ENCODE results near the gene SGCA.

Gene SGCA

DNA sequence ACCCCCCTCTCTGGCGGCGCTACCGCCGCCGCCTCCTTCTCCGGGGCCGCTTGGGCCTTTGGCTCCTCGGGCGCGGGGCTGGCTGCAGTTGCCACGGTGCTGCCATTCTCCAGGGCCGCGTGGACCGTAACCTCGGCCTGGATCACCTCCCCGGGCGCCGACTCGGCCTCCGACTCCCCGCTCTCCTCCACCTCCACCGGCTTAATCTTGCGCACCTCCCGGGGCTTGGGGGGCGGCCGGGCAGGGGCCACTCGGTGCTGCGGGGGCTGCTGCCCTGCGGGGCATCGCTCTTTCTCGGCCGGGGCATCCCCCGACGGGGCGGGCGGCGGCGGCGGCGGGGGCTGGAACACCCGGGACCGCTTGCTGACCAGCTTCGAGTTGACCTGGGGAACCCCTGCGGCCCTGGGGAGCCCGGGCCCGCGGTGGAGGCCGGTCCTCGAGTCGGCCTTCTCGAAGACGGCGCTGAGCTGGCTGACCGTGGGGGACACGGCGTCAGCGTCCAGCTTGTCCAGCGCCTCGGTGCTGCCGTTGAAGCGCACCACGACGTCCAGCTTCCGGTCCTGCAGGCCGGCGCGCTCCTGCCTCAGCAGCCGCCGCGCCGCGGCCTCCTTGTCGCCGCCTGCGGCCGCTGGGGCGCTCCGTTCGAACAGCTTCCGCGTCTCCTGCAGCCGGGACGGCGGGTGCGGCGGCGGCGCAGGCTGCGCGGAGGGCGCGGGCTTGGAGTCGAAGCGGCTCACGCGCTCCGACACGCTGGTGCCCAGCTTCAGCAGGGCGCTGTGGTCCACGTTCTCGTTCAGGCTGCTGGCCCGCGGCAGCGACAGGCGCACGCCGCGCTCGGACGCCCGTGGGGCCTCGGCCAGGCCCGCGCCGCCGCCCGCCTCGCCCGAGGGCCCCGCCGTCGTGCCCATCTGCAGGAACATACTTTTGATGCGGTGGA lies 16.1 kb upstream of the SGCA start:
- peak; percentile 40 for DNase-seq

DNA sequence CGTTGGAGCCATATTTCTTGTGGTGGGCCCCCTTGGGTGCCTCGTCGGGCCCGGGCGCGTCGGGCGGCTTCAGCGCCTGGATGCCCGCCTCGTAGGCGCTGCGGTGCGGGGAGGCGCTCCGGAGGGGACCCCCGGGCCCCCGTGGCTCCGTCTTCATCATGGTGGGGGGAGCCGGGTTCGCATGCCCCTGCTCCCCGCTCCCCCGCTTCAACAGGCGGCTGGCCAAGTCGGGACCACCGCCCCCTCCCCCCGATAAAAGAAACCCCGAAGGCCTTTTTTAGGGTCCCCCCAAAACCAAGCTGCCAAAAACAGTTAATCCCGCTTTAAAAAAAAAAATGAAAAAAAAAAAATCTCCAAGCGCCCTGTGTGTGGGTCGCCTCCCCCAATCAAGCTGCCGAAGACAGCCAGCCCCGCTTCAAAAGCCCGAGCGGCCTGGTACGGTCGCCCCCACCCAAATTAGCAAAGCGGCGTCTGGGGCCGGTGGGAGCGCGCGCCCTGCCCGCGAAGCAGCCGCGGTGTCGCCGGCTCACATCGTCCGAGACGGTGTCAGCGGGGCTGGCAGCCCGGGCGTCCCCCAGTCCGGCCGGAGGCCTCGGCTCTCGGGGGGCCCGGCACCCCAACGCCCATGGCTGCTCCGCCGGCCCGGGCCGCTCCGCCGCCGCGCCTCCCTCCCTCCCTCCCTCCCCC lies 15.3 kb upstream of the SGCA start, which contains the start of gene PPP1R9B:
TSS of gene PPP1R9B (minus strand) at position 324 of the 687 bp plus-strand sequence. CDS start at position 160, 164 bp downstream.
- DNase-seq = no peak

GRCh38 chr17:50151041-50151936 lies 14.5 kb upstream of the SGCA start:
- peak; percentile 87 for DNase-seq

DNA sequence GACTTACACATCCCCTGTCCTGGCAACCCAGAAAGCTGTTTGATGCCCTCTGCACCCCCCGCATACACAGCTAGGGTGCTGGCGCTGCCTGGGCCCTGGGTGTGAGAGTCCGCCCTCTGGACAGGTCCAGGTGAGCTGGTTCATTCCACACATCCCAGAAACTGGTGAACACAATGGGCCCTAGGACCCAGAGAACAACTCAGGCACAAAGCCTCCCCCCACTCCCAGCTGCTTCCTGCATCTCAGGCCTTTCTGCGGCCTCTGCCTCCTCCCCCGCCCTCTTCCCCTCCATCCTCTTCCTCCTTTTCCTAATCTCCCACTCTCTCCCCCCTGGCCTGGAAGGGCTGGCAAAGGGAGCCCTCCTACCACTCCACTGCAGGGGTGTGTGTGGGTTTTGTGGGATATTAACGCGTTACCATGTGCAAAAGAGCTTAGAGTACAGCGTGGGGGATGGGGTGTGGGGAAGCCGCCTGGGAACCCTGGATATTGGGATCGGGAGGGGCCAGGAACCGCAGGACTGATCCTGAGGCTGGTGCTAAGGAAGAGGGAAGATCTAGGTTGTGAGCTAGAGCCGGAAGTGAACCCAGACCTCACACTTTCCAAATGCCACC lies 13.8 kb upstream of the SGCA start:
- DNase-seq = peak; percentile 49

DNA sequence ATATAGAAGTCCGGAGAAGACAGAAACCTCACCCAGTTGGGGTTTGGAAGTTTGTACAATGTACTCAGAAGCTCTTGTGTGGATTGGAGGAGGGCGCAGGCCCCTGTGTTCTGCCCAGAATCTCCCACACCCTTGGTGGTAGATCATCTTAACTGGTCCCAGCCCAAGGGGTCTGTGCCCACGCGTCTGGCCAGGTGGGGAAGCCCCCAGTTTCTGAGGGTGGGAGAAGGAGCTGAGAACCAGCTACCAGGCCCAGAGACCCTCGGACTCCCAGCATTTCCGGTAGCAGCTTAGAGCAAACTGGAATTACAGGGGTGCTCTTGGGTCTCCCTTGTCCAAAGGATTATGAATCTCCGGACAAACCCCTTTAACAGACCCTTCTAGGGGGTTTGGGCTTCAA lies 13.1 kb upstream of the SGCA start:
- no peak for DNase-seq

- DNase-seq = no peak
Measured at GRCh38 chr17:50153650-50154575, 11.9 kb upstream of the SGCA start.

DNA sequence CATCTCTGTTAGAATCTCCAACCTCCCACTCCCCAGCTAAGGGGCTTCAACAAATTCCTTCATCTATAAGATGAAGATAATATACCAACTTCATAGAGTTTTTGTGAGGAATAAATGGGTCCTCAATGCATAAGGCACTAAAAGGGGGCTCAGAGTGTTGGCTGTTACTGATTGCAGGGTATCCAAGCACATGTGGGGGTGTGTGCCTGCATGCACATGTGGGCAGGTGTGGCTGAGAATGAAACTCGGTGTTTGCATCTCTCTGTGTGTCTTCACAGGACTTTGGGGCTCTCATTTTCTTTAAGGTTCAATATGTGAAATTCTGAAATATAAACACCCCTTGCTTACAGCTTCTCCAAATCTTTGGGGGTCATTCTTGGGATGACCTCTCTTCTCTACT lies 11.2 kb upstream of the SGCA start:
- no peak for DNase-seq

GRCh38 chr17:50155115-50155819 lies 10.5 kb upstream of the SGCA start:
- DNase-seq = no peak

- DNase-seq = no peak
Measured at GRCh38 chr17:50157891-50158290, 7.9 kb upstream of the SGCA start.

GRCh38 chr17:50161023-50161910 lies 4.5 kb upstream of the SGCA start:
- DNase-seq = peak; percentile 93

- no peak for DNase-seq
Measured at GRCh38 chr17:50161911-50162288, 3.9 kb upstream of the SGCA start.

- DNase-seq = no peak
Measured at GRCh38 chr17:50162466-50163254, 3.1 kb upstream of the SGCA start.

DNA sequence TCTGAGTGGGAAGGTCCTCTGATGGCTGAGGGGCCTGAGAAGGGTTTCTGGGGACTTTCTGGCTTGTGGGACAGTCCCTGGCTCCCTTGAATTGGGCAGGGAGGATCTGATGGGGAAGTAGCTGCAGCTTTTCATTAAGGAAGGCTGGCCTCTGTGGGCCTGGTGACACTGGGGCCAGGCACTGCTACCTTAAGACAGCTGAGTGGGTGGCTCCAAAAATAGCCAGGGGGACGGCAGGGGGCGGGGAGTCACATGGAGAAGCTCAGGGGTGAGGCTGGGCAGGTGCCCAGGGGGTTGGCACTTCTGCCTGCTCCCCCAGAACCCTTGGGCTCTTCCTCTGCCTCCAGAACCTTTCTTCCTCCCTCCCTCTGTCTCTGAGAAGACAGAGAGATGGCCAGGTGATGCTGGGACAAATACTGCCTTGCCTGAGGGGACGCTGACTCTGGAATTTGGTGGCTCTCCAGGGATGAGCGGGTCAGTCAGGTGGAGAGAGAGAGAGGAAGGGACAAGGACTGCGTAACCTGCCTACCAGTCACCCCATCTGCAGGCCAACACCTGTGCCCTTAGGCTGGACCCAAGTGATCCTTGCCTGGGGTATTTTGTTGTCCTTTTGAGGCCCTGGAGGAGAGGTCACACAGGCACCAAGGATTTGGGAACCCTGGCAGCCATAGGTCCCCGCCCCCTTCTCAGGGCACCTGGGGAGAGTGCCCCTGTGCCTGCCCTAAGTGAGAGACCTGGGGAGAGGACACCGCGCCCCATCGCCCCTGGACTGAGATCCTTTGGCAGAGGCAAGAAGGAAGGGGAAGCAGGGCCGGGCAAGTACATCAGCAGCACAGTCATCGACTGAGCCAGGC lies 1.7 kb upstream of the SGCA start:
- DNase-seq = peak; percentile 41

- no peak for DNase-seq
Measured at GRCh38 chr17:50164697-50164988, 1.2 kb upstream of the SGCA start.

GRCh38 chr17:50165066-50165465 lies 739 bp upstream of the SGCA start:
- no peak for DNase-seq

- no peak for DNase-seq
Measured at GRCh38 chr17:50165466-50165865, 339 bp upstream of the SGCA start.

DNA sequence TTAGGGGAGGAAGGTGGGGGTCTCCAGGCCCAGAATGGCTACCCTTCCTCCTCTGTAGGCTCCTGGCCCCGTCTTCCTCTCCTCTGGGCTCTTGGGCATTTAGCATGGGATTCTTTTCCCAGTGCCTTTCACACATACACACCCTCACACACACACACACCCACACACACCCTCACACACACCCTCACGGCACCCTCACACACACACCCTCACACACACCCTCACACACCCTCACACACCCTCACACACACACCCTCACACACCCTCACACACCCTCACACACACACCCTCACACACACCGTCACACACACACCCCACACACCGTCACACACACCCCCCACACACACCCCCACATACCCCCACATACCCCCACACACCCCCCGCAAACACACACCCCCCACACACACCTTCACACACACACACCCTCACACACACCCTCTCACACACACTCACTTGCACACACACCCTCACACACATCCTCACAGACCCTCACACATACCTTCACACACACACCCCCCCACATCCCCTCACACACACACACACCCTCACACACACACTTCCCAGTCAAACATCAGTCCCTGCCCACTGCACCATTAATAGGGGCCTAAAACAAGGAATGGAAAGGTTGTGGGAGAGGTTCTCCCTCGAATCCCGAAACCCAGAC lies 845 bp downstream of the SGCA start:
- no peak for DNase-seq

- DNase-seq = no peak
Measured at GRCh38 chr17:50167371-50167770, 1.6 kb downstream of the SGCA start.

Measured in CD4-positive, alpha-beta T cell treated with Interferon gamma for 1 hour (primary cell).